Suprapubic skin (tissue), 3 donors: ENCODE measurements around the gene CCDC127.

Source experiments
- POLR2AphosphoS5 ChIP-seq, 3 donors: sonication (generic); formaldehyde crosslinking; IDR thresholded peaks; one replicate each; pipeline ENCODE4 v1.6.1; 2017; ENCODE audit warnings: antibody characterized with exemption in 3 of 3
- TF ChIP-seq, protein P1 (sequence below), 2 donors: fragments of 200-600 bp in 1 of 2; fragments of 450-650 bp in 1 of 2; sonication (generic) in 1 of 2; IDR thresholded peaks; one replicate each; pipeline ENCODE4 v1.5.1; 2016 to 2019; ENCODE audit warnings: antibody characterized with exemption in 2 of 2, mild to moderate bottlenecking in 1 of 2, moderate library complexity in 1 of 2

- TF ChIP-seq, protein P1, sequence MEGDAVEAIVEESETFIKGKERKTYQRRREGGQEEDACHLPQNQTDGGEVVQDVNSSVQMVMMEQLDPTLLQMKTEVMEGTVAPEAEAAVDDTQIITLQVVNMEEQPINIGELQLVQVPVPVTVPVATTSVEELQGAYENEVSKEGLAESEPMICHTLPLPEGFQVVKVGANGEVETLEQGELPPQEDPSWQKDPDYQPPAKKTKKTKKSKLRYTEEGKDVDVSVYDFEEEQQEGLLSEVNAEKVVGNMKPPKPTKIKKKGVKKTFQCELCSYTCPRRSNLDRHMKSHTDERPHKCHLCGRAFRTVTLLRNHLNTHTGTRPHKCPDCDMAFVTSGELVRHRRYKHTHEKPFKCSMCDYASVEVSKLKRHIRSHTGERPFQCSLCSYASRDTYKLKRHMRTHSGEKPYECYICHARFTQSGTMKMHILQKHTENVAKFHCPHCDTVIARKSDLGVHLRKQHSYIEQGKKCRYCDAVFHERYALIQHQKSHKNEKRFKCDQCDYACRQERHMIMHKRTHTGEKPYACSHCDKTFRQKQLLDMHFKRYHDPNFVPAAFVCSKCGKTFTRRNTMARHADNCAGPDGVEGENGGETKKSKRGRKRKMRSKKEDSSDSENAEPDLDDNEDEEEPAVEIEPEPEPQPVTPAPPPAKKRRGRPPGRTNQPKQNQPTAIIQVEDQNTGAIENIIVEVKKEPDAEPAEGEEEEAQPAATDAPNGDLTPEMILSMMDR (IDR thresholded peaks at IDR 0.05), result no peak
- TF ChIP-seq POLR2AphosphoS5 (IDR thresholded peaks at IDR 0.05), result no peak
Observed at GRCh38 chr5:163338-163620, 54.7 kb downstream of the CCDC127 start.
